ENCODE measurements around the gene TEX26.
"Not testable (repeated sequence)": the region's sequence is repeated elsewhere in the genome, so short reads cannot be mapped to it uniquely, and the experiment has no call there.

The TEX26 gene

DNA sequence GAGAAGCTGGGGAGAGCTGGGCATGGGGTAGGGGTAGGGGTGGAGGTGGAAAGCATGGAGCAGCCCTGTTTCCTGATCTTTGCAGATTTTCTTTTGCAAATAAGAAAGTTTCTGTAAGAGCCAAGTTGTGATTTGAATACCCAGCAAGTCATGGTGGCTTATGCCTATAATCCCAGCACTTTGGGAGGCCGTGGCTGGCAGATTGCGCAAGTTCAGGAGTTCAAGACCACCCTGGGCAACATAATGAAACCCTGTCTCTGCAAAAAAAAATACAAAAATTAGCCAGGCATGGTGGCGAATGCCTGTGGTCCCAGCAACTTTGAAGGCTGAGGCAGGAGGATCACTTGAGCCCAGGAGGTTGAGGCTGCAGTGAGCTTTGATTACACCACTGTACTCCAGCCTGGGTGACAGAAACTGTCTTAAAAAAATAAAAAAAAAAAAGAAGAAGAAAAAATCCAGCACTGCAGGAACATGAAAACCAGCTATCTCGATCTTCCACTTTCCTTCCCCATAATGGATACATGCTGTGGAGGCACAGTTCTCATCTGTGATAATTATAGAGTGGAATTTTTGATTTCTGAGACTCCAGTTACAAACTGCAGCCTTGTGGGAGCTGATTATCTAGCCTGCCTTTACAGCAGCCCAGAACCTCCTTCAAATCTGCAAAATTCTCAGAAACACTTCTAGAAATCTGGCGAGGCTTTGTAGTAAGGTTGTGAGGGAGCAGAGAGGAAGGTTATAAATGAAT, 12.1 kb upstream of the TEX26 start:
- DNase-seq = no peak

DNA sequence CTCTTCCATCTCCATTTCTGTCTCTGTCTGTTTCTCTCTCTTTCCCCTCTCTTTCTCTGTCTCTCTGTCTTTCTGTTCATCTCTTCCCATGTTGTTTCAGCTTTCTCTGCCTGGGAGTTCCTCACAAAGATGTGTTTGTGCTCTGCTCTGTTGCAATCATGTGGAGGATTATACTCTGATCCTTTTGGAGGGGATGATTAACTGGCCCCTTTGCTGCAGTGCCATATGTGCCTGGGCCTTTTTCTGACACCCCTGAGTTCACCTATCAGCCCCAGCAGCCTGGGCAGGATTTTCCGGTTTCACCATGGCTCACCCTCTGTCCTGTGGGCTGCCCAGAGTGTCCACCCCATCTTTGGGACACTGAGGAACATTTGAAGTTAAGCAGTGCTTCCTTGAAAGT, 9.0 kb upstream of the TEX26 start:
- no peak for DNase-seq

DNA sequence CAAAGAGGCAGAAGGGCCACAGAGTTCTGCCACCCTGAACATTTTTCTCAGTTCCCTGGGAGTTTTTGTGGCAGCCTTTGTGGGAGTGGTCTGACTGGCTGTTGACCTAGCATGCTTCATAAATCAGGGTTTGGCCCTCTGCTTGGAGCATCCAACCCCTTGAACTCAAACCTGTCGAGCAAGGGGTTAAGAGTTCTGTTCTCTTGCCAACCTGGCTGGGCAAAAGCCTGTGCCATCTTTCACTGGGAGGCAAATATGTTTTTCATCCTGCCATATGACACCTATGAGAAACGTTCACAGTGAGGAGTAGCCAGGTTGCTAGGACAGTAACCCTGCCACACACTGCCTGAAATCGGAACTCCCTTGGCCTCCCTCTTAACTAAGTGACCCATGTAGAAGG, 7.7 kb upstream of the TEX26 start:
- DNase-seq = no peak

DNA sequence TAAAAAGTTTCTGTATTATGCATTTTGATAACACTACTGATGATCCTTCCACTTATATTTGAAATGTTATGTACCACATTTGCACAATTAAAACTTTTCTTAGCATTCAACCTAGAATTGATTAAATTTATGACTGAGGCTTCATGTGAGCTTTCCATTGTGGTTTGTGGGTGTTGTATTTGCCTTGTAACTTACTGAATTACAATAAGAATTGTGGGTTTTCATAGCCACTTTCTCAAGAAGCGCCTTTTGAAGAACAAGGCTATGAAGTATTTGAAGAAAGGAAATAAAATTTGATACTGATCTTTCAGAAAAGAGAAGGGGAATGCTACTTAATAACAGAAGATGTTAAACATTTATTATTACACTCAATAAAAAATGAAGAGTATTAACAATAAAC, 7.0 kb upstream of the TEX26 start:
- DNase-seq = no peak

DNA sequence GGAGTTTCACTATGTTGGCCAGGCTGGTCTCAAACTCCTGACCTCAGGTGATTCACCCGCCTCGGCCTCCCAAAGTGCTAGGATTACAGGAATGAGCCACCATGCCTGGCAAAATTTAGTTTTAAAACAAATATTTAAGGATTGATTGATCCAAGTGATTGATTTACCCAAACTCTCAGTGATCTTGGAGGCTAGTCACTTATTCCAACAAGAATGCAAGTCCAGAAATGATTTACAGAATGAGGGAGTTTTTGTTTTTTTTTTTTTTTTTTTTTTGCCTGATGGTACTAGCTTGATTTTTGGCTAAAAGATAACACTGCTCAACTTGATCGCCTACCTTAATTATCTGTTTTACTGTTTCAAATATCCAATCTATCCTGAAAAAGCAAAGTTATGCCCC, 5.7 kb upstream of the TEX26 start:
- no peak for DNase-seq

DNA sequence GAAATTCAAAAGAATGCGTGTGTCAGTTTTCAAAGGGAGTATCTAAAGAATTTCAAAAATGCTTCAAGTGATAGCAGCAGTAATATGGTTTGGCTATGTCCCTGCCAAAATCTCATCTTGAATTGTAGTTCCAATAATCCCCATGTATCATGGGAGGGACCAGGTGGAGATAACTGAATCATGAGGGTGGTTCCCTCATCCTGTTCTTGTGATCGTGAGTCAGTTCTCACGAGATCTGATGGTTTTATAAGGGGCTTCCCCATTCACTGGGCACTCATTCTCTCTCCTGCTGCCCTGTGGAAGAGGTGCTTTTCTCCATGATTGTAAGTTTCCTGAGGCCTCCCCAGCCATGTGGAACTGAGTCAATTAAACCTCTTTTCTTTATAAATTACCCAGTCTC, 5.3 kb upstream of the TEX26 start:
- not testable (repeated sequence) for DNase-seq

DNA sequence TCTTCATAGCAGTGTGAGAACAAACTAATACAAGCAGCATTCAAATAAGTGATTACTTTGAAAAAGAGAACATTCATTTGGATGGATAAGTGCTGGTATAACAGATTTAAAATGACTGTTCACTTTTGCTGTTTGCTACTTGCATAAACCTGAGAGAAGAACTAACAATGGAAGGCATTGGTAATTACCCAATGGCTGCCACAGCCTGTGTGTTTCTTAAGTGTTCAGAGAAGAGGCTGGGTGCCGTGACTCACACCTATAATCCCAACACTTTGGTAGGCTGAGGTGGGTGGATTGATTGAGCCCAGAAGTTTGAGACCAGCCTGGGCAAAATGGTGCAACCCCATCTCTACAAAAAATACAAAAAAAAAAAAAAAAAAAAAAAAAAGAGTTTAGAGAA, 4.9 kb upstream of the TEX26 start:
- no peak for DNase-seq

DNA sequence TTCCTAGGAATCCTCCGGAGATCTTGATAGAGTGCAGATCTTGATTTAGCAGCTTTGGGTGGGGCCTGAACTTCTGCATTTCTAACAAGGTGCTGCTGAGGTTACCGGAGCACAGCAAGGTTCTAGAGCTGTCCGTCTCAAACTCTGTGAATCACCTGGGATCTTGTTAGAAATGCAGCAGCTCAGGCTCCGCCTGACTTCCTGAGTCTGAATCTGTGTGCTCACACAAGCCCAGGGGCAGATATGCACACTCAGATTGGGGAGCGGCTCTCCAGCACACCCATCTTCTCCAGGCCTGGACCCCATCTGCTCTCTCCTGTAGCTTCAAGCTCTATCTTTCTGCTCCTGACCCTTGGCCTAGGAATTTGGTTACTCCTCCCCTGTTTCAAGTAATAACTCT, 3.5 kb upstream of the TEX26 start:
- no peak for DNase-seq

DNA sequence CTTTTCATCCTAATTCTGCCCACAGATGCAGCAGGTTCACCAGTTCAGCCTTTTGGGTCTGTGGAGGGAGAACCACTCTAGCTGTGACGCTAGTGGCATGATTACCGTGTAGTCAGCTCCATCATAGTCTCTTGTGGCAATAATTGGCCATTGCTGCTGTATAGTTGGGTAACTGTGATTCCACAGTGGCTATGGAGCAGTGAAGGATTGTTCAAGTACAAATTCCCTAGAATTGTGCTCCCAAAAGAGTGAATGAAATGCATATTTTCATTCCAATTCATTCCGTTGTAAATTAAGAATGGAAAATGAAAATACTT, 856 bp downstream of the TEX26 start:
- DNase-seq = no peak

DNA sequence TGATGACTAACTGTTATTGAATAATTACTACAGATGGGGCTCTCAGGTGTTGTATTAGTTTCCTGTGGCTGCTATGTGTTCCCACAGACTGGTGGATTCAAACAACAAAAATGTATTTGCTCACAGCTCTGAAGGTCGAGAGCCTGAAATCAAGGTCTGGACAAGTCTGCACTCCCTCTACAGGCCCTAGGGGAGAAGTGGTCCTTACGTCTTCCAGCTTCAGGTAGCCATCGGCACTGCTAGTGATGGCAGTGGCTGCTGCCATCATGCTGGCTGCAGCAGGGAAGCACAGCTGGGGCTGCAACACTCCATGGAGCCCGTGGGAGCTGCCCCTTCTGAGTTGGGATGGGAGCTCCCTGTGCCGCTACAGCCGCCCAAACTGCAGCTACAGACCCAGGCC, 1.9 kb downstream of the TEX26 start:
- DNase-seq = no peak

DNA sequence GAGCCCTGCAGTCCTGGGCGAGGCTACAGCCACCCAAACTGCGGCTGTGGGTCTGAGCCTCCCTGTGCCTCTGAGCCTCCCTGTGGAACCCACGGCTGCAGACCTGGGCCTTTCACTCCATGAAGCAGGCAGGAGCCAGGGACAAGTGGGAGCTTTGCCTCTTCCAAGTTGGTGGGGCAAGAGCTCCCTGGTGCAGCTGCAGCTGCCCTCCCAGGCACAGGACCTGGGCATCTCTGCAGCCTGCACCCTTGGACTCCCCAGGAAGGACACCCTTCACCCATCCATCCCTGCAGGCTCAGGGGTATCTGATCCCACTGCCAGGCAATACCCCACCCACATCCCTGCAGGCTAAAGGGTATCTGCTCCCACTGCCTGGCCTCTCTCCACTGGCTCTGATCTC, 2.3 kb downstream of the TEX26 start:
- no peak for DNase-seq

DNA sequence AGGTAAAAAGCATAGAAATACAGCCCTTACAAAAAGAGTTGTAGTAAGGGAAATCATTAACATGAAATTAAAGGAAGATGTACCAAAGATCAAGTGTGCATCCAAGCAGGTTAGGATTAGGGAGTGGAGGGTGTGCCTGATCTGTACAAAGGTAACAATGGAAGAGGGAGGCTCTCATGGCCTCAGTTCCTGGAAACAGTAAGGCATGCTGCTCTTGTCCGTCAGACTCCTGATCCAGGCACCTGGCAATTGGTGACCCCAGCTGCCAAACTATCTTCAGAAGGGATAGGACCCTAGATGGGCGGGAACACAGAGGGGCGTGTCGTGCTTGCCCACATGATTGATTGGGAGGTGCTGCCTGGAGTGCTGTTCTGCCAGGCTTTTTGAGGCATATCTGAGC, 4.5 kb downstream of the TEX26 start:
- DNase-seq = no peak

DNA sequence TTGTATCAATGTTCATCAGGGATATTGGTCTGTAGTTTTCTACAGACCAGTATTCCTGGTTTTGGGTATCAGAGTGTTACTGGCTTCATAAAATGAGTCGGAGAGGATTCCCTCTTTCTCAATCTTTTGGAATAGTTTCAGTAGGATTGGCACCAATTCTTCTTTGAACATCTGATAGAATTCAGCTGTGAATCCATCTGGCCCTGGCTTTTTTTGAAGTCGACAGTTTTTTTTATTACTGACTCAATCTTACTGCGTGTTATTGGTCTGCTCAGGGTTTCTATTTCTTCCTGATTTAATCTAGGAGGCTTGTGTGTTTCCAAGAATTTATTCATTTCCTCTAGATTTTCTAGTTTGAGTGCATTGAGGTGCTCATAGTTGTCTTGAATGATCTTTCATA, 11.4 kb downstream of the TEX26 start:
- DNase-seq = no peak

DNA sequence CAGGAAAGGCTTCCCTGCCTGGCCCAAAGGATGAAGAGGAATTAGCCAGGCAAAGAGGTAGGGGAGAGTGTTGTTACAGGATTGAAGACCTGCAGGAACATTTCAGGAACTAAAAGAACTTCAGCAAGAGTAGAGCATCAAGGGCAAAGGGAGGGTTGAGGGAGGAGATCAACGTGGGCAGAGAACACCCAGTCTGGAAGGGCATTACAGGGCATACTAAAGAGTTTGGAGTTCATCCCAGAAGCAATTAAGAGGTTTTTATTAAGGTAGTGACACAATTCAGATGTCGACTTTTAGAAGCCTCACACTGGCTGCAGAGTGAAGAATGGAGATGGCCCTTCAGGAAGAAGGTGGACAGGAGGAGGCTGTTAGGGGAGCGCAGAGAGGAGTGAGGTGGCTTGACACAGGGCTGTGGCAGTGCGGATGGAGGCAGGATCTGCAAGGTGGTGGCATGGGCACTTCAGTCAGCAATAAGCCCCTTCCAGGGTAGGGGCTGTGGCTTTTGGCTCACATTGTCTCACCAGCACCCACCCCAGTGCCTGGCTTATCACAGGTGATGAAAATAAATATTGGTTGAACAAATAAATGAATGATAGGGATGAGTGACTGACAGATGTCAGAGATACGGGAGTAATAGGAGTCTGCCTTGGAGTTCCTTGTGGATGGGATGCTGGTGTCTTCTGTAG, 24.9 kb downstream of the TEX26 start:
- no peak for DNase-seq

DNA sequence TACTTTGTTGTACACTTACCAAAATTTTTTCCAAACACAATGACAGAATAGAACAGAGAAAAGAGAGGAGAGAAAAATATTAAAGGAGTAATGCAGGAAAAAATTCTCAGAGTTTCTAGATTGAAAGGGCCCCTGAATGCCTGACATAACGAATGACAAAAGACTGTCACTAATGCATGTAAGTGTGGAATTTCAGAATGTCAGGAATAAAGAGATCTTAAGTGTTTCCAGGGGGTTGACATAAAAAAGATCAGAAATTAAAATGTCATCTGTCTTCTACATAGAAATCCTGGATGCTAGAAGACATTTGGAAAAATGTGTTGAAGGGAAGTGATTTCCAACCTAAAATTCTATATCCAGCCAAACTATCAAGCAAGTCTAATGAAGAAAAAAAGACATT, 27.2 kb downstream of the TEX26 start:
- DNase-seq = no peak

DNA sequence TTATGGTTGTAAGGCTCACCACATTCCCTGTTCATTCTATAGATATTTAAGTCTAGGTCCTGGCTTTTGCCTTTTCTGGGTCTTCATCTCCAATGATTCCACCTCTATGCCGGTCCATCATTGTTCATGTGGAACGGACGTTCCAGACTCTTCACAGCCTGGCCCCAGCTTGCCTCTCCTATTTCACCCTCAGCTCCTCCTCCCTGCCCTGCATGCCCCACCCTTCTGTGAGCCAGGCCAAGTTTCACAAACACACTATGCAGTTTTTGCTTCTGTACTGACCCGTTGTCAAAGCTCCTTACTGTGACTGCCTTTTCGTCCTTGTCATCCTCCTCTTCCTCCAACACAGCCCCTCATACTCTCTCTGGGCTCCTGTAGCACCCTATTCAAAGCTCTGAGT, 31.3 kb downstream of the TEX26 start:
- no peak for DNase-seq

DNA sequence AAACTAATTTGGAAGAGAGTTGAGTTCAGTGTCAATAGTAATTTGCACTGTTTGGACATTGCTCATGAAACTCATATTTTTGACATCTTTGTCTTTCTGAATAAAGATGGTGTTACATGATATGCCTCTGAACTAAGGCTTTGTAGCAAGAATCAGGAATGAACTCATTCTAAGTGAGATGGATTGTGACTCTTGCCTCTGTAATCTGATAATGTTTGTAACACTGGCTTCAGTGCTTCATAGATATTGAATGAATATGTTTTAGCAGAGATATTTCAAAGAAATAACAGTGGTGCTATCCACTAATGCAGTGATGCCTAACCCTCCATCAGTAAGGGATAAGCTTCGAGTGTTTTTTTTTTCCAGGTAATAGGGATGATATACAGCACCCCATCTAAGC, 32.9 kb downstream of the TEX26 start:
- DNase-seq = no peak

DNA sequence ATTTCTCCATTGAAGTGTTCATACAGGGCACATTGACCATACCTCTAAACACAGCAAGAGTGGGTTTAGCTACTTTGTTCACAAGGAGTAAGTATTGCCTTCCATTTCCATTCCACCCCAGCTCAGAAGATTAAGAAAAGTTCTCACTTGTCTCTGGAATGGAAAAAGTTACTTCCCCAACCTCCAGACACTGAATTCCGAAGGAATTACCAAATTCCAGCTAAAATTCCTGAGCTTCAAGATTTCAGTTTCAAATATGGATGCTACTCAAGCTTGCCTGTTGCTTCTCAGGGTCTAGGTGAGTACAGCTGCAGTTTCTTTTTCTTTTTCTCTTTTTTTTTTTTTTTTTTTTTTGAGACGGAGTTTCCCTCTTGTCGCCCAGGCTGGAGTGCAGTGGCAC, 33.6 kb downstream of the TEX26 start:
- DNase-seq = no peak

DNA sequence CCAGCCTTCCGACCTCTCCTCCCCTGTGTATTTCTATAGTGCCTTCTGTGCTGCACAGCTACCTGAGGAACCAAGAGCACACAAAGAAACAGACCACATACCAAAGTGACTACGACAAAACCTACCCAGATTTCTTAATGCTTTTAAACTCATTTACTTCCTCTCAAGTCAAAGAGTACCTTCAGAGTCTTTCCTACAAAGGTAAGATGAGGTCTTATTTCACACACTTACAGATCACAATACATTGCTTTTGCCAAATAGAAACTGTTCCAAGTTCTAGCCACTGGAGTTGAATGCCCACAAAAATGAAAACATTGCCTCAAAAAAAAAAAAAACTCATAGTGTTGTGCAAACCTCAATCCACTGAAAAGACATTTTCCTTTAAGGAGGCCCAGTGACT, 36.4 kb downstream of the TEX26 start:
- DNase-seq = no peak

DNA sequence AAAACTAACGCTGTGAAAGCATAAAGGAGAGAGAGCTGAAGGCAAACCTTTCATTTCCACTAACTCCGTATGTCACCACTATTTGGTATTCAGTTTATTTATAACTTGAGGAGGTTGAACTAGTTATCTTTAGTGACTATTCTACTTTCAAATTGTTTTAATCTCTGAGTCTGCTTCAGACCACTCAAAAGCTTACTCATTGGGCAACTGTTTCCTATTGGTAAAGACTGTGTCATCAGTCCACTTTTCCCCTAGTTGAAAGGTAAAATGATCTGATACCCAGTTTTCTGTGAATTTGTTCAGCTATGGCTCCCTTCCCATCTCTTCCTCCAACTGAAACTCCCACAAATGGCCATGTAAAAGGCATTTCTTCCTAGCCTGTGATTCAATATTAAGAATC, 39.1 kb downstream of the TEX26 start:
- DNase-seq = no peak

DNA sequence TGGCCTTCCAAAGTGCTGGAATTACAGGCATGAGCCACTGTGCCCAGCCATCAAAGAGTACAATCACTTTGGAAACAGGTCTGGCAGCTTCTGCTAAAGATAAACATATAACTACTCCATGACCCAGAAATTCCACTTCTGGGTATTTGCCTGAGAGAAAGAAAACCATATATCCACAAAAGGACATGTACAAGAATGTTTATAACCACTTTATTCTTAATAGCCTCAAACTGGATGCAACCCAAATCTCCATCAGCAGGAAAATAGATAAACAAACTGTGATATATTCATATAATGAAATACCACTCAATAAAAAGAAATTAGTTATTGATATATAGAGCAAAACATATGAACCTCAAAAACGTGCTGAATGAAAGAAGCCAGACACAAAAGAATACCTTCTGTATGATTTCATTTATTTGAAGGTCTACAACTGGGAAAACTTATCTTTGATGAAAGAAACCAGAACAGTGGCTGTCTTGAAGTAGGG, 40.5 kb downstream of the TEX26 start:
- DNase-seq = no peak

DNA sequence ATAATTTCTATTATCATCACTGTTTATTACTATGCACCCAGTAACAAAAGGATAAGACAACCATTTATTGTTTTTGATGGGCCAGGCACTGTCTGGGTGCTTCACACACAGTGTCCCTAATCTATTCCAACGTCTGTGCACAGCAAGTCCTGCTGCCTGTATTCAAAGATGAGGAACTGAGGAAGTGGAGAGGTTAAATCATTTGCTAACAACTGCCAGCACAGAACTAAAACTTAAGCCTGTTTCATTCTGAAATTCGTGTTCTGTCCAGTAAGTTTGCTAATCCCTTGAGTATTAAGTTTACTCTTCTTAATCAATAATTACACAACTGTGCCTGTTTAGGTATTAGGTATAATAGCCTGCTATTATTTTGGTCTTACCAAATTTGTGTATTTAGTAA, 41.9 kb downstream of the TEX26 start:
- no peak for DNase-seq

DNA sequence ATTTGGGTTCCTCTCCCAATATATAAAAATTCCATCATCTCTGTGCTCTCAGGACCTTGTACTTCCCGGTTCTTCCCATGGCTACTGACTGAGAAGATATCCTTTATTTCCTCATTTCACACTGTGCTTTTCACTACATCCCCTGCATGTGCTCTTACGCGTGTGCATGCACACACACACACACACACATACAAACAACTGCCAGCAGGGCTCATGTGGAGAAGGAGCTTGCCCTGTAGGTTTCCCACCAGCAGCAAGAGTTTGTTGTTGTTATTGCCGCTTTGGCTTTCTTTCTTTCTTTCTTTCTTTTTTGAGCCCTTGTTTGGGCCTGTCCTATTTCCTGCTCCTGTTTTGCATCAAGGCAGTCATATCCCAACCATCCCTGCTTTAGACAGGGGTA, 43.6 kb downstream of the TEX26 start:
- no peak for DNase-seq

DNA sequence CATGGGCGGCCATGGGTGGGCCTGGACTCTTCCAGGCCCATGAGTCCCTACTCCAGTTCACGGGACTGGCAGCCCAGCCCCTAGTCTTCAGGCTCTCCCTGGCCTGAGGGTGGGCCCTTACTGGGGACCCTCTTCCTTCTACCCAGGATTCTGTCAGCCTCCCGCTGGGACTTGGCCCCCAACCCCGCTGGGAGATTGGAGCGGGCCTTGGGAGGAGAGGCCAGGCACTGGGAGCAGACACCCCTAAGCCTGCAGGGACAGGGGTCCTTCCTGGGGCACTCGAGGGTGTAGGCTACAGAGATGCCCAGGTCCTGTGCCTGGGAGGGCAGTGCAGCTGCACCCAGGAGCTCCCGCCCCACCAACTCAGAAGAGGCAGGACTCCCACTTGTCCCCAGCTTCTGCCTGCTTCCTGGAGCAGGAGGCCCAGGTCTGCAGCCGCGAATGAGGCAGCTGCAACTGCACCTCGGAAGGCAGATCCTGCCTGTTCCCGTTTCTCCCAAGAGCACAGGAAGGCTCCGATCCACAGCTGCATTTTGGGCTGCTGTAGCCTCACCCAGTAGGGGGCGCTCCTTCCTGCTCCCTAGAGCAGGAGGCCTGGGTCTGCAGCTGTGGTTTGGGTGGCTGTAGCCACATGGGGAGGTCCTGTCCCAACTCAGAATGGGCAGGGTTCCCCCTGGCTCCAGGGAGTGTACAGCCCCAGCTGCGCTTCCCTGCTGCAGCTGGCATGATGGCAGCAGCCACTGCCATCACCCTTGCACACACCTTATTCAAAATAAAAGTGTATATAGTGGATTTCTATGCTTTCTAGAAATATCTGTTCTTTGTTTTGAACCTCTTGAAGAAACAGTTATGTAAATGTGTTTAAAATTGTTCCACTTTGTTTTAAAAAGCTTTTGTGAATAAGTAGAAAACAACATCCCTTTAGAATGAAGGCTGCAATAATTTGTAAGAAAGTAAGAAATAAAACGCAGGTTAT, 46.8 kb downstream of the TEX26 start:
- no peak for DNase-seq
